Epithelial cell of prostate (primary cell): Measurements from ENCODE around the gene WDR47.
A peak's percentile ranks its signal among the peaks of the same experiment; 100 is the strongest.
"Not testable (repeated sequence)": the region's sequence is repeated elsewhere in the genome, so short reads cannot be mapped to it uniquely, and the experiment has no call there.

Source experiments
- DNase-seq: peaks from one replicate; pipeline ENCODE4 v3.0.0-alpha.2; 2011; ENCODE audit warnings: low read depth, low spot score
- H3K27ac ChIP-seq: fragments of 450-650 bp; 2 replicates; pipeline ENCODE4 v1.5.1; 2017; ENCODE audit warnings: mild to moderate bottlenecking

WDR47 gene

DNA sequence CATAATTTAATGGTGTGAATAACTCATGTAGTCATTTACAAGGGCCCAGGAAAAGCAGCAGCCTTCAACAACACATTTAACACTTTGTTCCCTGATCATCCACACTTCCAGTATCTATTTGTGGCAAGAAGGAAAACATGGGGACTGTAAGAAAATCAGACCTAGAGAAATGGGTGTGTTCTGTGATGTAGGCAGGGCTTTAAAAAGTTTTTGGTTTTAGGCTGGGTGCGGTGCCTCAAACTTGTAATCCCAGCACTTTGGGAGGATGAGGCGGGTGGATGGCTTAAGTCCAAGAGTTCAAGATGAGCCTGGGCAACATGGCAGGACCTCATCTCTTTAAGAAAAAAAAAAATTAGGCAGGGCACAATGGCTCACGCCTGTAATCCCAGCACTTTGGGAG lies 14.2 kb upstream of the WDR47 start:
- H3K27ac ChIP-seq, result no peak overlapping the region
- no peak for DNase-seq

DNA sequence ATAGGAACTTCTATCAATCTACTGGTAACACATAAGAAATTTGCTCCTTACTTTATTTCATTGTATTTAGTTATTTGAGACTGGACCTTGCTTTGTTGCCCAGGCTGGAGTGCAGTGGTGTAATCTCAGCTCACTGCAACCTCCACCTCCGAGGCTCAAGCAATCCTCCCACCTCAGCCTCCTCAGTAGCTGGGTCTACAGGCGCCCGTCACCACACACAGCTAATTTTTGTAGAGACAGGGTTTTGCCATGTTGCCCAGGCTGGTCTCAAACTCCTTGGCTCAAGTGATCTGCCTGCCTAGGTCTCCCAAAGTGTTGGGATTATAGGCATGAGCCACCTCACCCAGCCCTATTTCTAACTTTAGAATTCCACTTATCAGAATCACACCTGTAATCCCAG lies 10.2 kb upstream of the WDR47 start:
- not testable (repeated sequence) for H3K27ac ChIP-seq, DNase-seq

DNA sequence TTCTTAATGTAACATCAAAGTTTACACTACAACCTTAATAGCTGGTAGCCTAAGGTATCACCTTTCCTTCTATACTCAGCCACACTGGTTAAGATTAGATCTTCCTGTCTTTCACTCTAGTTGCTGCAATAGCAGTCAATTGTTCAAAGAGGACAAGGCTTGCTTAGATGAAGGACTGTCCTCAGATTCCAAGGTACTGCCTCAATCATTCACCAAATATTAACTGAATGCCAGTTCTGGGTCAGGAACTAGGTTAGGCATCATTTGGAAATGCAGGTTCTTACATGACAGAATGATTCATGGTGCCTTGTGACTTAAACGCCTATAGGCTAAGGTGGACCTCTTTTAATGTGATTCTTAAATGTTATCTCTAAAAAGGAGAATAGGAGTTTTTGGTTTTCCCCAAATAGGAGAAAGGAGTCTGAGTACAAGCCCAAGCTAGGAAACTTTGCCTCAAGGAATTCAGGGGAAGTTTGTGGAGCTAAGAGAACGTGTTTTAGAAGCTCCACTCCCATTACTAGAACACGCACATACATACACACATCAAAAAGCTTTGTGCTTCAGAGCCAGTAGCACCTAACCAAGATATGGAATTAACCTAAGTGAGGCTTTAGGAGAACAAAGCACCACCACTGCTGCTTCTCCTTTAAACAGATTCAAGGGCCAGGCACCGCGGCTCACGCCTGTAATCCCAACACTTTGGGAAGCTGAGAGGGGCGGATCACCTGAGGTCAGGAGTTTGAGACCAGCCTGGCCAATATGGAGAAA lies 8.5 kb upstream of the WDR47 start:
- H3K27ac ChIP-seq, result peak overlapping the region; percentile 90
- peak; percentile 54 for DNase-seq

DNA sequence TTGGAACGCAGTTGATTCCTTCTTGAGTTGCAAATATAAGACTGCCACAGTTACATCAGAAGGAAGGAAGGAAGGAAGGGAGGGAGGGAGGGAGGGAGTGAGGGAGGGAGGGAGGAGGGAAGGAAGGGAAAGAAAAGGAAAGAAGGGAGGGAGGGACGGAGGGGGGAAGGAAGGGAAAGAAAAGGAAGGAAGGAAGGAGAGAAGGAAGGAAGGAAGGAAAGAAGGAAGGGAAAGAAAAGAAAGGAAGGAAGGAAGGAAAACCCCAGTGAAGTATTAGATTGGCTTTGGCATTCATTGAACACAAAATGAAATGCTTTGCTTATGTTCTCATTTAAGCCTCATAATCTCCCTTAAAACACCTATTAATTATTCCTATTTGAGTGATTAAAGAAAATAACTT lies 6.4 kb upstream of the WDR47 start:
- H3K27ac ChIP-seq, result no peak overlapping the region
- DNase-seq, result no peak

DNA sequence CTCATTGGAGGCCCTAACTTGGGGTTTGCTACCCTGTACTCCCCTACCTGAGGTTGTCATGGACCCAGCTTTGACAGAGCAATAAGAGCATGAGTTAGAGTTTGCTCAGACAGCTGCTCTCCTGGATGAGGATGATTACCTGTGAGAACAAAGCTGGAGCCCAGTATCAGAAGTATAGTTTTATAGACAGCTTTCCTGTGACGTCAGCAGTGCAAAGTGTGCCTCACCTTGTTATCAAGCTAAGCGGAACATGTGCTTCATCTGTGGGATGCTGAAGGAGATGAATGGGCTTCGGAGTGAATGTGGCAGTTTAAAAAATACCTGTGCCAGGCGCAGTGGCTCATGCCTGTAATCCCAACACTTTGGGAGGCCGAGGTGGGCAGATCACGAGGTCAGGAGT lies 5.4 kb upstream of the WDR47 start:
- no peak overlapping the region for H3K27ac ChIP-seq

DNA sequence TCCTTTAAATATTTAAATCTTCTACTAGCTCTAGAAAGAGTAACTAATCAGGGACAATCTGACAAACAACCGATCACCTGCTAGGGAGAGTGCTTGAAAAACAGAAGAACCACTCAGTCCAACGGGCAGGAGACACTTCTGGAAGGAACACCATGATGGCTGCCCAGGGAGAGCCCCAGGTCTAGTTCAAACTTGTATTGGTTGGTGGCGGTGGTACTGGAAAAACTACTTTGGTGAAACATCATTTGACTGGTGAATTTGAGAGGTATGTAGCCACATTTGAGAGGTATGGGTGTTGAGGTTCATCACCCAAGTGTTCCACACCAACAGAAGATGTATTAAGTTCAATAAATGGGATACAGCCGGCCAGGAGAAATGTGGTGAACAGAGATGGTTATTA lies 4.8 kb upstream of the WDR47 start:
- H3K27ac ChIP-seq, result no peak overlapping the region
- DNase-seq, result no peak

More for the DNA sequence above, 5.4 kb upstream of the WDR47 start:
- no peak for DNase-seq

DNA sequence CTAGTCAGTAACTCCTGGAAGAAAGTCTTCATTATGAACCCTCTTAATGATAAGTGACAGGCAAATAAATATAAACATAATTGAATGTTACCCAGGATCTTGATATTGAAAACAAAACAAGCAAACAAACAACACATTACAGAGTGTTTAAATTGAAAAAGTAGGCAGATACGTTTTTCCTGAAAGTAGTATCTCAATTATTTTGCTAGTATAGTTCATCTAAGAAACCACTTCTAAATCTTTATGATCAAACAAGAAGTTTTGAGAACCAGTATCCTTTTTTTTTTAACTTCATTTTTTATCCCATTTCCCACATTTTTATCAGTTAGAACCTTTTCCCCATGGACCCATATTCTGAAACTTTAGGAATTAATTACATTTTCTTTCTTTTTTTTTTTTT lies 3.7 kb upstream of the WDR47 start:
- no peak for DNase-seq
- no peak overlapping the region for H3K27ac ChIP-seq

DNA sequence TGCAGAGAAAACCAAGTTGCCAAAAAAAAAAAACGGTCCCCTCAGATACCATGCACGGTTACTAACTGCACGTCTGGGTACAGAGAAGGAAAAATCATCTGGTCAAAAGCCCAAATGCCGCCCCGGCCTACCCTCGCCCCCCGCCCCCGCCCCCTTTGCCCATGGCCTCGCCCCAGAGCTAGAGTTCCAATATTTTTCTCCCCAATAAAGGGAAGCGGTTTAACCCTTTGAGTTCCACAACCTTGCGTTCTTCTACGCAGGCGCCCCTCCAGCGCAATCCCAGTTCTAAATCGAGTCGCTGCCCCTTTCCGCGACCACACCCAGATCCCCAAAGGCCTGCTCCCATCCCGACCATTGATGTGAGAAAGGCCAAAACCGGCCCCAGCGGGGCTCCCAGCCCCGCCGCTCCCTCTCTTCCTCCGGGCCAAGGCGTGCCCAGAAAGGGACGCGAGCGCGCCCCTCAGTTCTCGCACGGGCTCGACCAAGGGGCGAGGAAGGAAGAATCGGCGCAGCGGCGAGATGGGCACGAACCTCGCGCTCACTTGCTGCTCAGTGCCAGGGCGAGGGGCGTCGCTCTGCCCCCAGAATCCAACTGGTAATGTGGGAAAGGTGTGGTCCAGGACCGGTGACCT lies 797 bp downstream of the WDR47 start:
- DNase-seq, result no peak
- peak overlapping the region; percentile 65 for H3K27ac ChIP-seq

DNA sequence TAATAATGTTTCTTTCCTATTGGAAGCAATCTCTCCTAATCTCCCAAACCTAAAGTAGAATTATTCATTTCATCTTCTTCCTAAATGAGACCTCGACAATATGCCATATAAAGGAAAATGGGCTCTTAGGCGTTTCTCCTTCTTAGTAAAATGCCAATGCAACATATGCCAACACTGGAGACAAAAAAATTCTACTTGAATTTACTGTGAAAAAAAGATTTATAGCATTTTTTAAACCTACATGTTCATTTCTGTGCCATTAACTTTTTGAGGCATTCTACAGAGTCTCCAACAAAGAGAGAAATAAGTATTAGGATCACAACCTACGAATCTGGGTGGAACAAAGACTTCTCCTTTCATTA lies 1.3 kb downstream of the WDR47 start:
- no peak for DNase-seq
- H3K27ac ChIP-seq, result peak overlapping the region; percentile 65

DNA sequence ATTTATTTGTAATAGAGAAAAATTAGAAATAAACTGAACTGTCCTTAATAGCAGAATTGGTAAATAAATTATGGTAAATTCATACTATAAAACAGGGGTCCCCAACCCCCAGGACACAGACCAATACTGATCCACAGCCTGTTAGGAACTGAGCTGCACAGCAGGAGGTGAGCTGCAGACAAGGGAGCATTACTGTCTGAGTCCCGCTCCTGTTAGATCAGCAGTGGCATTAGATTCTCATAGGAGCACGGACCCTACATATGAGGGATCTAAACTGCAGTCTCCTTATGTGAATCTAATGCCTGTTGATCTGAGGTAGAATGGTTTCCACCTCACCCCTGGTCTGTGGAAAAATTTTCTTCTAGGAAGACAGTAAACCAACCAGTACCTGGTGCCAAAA lies 7.5 kb downstream of the WDR47 start:
- H3K27ac ChIP-seq, result no peak overlapping the region
- no peak for DNase-seq

DNA sequence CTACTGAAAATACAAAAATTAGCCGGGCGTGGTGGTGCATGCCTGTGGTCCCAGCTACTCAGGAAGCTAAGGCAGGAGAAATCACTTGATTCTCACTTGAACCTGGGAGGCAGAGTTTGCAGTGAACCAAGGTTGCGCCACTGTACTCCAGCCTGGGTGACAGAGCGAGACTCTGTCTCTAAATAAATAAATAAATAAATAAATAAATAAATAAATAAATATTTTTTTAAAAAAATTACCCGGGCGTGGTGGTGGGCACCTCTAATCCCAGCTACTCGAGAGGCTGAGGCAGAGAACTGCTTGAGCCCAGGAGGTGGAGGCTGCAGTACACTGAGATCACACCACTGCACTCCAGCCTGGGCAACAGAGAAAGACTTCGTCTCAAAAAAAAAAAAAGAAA lies 12.4 kb downstream of the WDR47 start:
- H3K27ac ChIP-seq, result not testable (repeated sequence)

DNA sequence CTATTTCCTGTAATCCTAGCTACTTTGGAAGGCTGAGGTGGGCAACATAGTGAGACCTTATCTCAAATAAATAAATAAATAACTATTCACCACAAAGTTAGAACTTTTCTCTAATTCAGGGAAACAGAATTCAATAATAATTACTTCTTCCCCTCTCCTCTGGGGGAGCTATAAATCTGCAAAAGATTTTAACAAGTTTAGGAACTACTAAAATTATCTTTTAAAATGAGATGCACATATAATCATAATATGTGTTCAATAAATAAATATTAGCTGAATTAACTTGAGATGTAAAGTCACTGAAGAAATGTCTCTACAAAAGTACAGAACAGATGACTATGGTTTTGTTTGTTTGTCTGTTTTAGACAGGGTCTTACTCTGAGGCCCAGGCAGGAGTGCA lies 14.1 kb downstream of the WDR47 start:
- no peak for DNase-seq
- H3K27ac ChIP-seq, result peak overlapping the region; percentile 30

More for the DNA sequence above, 12.4 kb downstream of the WDR47 start:
- not testable (repeated sequence) for DNase-seq

DNA sequence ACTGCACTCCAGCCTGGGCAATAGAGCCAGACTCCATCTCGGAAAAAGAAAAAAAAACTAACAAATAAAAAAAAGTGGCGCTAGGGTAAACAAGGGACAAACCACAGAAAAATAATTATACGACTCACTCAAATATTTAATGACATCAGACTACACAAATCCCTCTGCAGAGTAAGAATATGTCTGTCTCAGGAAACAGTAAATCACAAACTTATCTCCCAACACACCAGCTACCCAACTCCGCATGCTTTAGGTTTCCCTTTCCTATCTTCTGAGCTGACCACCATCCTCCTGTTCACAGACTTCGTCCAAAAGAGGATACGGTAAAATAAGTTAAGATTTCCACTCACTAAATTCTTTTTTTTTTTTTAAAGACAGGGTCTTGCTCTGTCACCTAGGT lies 16.2 kb downstream of the WDR47 start:
- DNase-seq, result no peak
- H3K27ac ChIP-seq, result no peak overlapping the region

DNA sequence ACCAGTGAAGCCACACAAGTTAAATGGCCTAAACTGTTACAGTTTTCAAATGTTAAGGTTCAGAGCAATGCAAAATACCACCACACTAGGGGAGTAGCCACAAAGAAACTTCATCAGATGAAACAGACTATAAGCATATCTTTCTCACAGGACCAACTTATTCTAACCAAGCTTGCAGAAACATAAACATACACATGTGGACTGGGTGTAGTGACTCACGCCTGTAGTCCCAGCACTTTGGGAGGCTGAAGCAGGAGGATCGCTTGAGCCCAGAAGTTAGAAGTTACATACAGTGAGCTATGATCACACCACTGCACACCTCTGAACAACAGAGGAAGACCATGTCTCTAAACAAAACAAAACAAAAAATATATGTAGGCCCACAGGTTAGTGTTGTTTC lies 17.3 kb downstream of the WDR47 start:
- H3K27ac ChIP-seq, result no peak overlapping the region
- no peak for DNase-seq

DNA sequence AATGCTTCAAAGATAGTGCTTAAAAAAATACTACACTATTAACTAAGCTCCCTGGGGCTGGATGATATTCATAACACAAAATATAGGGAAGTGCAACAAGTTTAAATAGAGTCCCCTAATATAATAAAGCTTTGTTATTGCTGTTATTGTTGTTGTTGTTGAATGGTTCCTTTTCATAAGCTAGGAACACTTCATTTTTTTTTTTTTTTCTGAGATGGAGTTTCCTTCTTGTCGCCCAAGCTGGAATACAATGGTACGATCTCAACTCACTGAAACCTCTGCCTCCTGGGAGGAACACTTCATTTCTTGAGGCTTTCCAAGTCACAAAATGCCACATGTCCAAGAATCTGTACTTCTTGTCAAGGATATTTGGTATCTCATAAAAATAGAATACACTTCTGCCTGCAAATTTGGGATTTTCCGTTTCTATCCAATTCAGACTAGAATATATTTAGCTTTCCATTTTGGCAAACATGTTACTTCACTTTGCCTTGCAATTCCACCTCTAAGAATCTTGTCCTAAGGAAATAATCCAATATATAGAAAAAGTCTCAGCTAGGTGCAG lies 21.1 kb downstream of the WDR47 start:
- H3K27ac ChIP-seq, result no peak overlapping the region
- DNase-seq, result no peak

DNA sequence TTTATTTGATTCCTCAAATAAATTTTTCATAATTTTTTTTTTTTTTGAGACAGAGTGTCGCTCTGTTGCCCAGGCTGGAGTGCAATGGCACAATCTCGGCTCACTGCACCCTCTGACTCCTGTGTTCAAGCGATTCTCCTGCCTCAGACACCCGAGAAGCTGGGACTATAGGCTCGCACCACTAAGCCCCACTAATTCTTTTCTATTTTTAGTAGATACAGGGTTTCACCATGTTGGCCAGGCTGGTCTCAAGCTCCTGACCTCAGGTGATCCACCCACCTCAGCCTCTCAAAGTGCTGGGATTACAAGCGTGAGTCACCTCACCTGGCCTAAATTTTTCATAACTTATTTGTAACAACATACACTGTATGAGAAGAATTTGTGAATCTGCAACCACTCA lies 24.2 kb downstream of the WDR47 start:
- not testable (repeated sequence) for H3K27ac ChIP-seq, DNase-seq

DNA sequence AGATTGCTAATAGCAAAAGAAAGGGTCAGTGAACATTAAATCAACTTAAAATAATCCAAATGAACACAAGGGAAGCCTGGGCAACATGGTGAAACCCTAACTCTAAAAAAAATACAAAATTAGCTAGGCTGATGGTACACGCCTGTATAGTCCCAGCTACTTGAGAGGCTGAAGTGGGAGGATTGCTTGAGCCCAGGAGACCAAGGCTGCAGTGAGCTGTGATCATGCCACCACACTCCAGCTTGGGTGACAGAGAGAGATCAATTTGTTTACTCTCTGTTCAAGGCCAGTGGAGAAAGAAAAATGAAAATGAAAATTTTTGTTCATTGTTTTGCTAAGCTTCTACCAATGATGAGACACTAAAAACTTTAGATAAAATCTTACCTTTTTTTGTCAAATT lies 24.8 kb downstream of the WDR47 start:
- no peak for DNase-seq
- H3K27ac ChIP-seq, result no peak overlapping the region

DNA sequence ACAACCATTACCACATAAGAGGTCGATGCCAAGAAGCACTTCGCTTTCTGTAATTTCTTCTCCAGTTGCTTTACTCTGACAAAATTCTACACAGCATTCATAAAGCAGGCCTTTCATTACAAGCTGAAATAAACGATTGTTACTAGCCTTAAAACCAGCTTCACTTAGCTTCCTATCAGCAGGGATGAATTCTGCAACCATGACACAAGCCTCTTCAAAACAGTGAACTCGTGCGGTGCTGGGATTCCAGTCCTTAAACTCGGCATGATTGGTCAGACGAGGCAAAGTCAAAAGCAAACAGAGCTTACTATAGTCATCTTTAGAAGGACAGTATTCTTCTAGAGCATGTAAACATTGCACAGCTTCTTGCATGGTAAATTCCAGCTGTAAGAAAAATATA lies 30.6 kb downstream of the WDR47 start:
- DNase-seq, result no peak
- no peak overlapping the region for H3K27ac ChIP-seq

DNA sequence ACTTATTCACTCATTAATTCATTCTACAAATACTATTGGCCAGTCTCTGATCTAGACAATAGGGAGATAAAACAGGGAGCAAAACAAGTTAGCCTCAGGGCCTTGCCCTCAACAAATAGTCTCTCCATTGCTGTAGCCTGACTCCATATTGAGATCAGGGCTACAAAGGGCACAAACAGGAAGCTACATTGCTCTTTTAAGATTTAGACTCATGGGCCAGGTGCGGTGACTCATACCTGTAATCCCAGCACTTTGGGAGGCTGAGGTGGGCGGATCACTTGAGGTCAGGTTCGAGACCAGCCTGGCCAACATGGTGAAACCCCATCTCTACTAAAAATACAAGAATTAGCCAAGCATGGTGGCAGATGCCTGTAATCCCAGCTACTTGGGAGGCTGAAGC lies 45.3 kb downstream of the WDR47 start:
- not testable (repeated sequence) for H3K27ac ChIP-seq, DNase-seq

DNA sequence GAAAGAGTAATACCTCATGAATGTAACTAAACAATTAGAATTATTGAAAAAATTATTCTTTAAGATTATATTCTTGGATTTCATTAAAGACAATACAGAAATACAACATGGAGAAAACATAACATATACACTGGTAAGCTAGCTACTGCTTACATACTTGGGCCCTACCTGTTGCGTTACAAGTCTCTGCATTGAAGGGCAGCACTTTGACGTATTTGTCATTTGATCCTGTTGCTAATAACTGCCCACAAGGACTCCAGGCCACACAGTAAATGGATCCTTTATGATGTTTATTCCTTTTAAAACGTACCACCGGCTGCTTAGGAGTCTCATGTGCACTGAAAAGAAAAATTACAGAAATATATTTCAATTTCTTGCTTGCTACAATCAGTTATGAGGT lies 58.8 kb downstream of the WDR47 start:
- no peak overlapping the region for H3K27ac ChIP-seq
- DNase-seq, result no peak

DNA sequence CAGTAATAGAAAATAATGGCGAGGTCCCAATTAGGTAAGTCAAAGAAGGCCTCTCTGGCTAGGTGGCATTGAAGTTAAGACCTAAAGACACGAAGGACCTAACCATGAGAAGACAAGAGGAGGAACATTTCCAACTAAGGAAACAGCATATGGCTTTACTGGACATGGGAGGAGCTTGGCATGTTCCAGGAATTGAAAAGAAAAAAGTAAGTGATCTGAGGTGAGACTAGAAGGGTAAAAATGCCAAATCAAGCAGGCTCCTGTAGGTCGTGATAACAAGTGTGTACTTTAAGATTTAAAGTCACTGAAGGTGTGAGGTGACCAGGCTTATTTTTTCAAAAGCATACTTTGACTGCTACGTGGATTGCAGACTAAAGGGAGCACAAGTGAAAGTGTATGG lies 65.2 kb downstream of the WDR47 start:
- H3K27ac ChIP-seq, result no peak overlapping the region
- DNase-seq, result no peak

DNA sequence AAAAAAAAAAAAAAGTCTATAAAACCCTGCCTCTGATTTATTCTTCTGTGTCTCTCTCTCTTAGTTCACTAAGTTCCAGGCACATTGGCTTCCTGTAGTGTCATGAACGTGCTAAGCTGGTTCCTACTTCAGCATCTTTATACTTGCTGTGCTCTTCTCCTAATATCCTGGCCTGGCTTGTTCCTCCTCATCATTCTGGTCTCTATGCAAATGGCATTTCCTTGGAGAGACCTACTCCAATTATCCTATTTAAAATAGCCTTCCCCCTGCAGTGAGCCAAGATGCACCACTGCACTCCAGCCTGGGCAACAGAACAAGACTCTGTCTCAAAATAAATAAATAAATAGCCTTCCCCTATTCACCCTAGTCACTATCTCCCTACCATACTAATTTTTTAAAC lies 69.0 kb downstream of the WDR47 start:
- no peak overlapping the region for H3K27ac ChIP-seq

More for the DNA sequence above, 69.0 kb downstream of the WDR47 start:
- no peak for DNase-seq
